HG02870 (cell line): ENCODE data around the gene NTPCR.

Experiments
- ATAC-seq: cut with Tn5 transposase; IDR thresholded peaks from one replicate; pipeline ENCODE4 v1.9.1; 2021; ENCODE audit warnings: mild to moderate bottlenecking, moderate library complexity; ENCODE audit not compliant: unreplicated experiment

The NTPCR gene

DNA sequence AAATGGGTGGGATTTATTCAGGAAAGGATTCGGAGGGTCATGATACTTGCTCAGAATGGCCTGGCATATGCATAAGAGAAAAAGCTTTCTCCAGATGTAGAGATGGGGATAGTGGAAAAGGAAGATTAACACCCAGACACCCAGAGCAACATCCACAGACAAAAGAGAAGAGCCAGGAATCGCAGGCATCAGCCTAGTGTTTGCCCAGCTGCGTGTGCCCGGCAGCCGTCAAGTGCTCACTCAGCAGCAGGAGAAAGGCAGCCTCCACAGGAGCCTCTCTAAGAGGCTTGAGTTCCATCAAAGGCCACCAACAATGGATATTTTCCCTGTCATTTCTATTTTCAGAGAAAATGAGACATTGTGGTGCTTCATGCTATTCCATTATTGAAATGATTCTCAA lies 54.7 kb downstream of the NTPCR start:
- ATAC-seq = no peak

DNA sequence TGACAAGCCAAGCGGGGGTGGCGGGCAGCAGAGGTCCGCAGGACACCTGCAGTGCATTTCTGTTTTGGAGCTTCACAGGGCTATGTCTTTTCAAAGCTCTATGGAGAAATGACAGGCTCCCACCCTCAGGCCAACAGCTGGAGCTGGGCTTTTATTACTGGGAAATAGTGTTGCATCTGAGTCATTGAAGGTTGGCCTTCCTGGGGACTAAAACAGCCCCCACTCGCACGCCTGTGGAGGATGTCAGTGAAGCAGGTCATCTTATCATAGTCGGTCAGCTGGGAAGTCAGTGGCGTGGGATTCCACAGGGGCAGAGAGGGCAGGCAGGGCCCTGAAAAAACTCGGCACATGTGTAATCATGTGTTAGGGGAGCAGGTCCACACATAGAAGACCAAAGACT lies 55.3 kb downstream of the NTPCR start:
- ATAC-seq = no peak

DNA sequence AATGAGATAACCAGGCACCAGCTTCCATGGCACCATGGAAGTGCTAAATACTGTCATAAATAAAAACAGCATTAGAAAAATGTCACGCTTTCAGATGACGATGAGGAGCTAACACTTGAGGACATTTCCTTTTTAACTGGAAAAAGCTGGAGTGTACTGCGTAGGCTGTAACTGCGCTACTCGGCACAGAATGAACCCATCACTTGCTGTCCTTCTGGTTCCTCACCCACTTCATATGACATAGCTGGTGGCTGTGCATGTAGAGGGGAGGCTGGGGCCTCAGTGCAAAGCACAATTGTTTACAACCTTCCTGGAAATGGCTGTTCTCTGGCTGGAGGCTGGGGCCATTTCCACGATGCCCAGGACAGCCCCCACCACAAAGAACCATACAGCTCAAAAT lies 55.7 kb downstream of the NTPCR start:
- ATAC-seq = no peak

DNA sequence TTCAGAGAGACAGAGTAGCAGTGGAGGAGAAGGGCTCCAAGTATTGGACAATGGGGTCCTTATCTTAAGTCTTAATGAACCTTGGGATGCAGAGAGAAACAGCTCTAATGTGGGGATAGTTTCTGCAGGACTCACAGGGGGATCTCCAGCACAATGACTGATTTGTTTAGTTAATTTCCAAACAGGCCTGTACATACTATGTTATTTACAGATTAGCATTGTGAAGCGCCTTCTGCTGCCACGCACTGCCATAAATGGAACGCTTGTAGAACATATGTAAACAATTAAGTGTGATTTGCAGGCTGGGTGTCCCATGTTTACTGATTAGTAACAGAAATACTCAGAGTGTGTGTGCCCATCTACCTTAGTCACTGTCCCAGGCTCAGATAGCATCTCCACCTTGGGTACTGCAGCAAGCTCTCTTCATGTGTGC lies 56.1 kb downstream of the NTPCR start:
- no peak for ATAC-seq

GRCh38 chr1:233010146-233010545 lies 59.7 kb downstream of the NTPCR start:
- ATAC-seq = no peak

- ATAC-seq = no peak
Observed at GRCh38 chr1:233012021-233012420, 61.6 kb downstream of the NTPCR start.

DNA sequence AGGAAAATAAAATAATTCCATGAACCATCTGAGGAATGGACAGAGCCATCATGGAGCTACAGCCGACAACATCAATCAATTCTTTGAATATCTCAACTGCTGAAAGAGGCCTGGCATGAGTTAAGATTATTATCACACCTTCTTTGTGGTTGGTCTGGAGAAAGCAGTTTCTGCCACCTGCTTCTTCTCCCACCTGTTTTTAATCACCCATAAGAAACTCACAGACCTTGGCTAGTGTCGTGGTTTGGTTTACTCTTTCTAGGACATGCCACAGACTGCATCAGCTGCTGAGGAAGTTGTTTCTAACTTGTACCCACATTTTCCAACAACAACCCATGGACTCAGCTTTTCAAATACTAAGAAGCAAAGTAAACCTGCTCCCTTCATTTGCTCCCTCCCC lies 65.6 kb downstream of the NTPCR start:
- ATAC-seq = no peak

- no peak for ATAC-seq
Observed at GRCh38 chr1:233016798-233017197, 66.4 kb downstream of the NTPCR start.

DNA sequence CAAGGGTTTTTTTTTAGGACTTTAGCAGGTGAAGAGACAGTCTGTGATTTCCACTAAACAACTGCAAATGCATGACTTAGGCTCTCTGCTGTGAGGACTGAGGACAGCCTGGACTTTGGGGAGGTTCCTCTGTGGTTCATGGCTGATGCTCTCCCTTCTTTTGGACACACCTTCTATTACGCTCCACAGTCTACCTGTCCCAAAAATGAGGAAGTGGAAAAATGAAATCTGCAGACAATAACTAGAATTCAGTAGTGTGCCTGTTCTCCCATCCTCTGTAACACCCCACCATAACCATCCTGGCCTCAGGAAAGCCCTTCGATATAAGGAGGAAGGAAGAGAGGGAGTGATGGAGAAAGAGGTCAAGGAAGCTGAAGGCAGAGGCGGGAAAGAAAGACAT lies 68.7 kb downstream of the NTPCR start:
- ATAC-seq = no peak

- no peak for ATAC-seq
Observed at GRCh38 chr1:233019778-233020325, 69.4 kb downstream of the NTPCR start.

- no peak for ATAC-seq
Observed at GRCh38 chr1:233020426-233020825, 70.0 kb downstream of the NTPCR start.

DNA sequence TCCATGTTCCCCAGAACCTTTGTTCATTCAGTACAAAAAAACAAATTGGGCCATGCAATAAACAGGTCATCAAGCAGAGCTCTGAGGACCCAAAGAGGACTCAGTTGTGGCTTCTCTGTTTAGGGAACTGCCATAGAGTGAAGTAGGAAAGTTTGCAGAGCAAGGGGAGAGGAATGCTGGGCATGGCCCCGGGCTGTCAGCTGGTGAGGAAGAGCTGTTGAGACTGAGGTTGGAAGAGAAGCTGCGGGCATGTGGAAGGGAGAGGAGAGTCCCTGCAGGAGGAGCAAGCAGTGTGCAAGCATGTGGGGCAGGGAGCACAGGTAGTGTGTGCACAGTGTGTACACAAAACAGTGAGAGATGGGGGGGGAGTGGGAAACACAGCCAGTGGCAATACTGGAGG lies 71.8 kb downstream of the NTPCR start:
- no peak for ATAC-seq

GRCh38 chr1:233024199-233024598 lies 73.8 kb downstream of the NTPCR start:
- no peak for ATAC-seq

DNA sequence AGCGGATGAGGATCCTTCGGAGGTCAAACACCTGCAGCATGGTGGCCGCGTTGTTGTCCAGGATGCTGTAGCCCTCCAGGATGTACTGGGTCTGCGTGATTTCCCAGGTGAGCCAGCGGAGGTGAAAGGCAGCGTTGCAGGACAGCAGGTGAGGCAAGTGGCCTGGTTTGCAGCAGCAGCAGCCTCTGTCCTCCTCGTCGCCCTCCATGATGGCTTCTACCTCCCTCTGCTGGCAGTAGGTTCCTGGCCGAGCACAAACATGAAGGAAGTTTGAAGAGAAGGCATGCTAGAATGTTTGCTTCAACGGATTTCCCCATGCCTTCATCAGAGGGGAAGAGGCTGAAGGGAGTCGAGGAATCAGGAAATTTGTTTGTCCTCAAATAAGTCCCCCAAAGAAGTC lies 74.7 kb downstream of the NTPCR start:
- ATAC-seq = no peak

GRCh38 chr1:233025567-233025966 lies 75.2 kb downstream of the NTPCR start:
- ATAC-seq = no peak

GRCh38 chr1:233027046-233027445 lies 76.6 kb downstream of the NTPCR start:
- no peak for ATAC-seq

DNA sequence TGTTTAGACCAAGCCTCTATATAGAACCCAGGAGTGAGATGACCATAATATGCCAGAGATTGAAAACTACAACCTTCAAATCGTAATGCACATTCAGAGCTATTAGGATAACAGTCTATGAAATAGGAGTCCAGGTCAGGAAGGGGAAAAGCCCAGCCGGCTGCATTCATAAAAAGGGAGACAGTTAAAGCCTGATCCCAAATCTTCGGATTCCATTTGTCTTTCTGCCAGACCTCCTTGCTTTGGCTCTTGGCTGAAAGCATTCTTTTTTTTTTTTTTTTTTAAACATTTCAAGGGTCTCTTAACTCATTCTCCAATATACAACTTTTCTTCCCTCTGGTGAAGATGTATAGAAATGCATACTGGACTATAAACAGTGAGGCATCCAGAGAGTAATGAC lies 81.1 kb downstream of the NTPCR start:
- ATAC-seq = no peak

DNA sequence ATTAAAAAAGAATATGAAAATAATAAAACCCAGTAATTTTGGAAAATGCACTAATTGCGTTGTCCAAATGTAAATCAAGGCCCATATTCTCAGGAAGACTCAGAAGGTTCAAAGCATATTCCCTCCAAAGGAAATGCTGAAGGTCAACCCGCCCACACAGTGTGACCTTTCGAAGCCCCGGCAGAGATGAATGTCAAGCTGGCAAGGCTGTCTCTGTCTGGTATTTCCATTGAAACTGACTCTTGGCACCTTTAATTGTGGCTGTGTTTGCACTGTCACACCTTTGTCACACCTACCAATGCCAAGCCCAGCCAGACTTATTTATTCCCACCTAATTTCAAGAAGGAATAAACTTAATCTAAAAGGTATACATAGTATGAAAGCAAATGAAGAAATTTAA lies 82.5 kb downstream of the NTPCR start:
- ATAC-seq = no peak

- ATAC-seq = no peak
Observed at GRCh38 chr1:233033361-233033760, 83.0 kb downstream of the NTPCR start.
